ENCODE measurements around the gene OR52K2.

The OR52K2 gene

DNA sequence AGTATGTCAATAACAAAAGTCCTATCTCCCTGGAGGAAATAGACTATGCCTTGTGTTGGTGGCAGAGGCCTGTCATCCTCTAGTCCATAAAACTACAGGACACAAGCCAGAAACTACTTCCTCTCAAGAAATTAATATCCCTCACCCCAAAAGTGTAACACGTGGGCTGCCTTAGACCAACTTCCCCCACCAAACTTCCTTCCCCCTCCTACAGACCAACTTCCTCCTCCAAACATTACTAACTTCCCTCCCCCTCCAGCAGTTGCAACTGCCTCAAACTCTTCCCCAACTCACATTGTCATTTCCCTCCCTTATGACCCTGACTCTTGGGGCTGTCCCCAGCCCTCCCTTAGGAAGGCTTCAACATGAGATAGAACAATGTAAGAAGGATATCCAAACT lies 6.3 kb downstream of the OR52K2 start:
- TF ChIP-seq BACH2 (CRISPR knock-in tag; IDR thresholded peaks at IDR 0.05; ENCODE audit: borderline replicate concordance) (no peak), RARB (CRISPR knock-in tag; IDR thresholded peaks at IDR 0.05) (no peak), ZC3H10 (CRISPR knock-in tag; IDR thresholded peaks at IDR 0.05) (no peak)
- TF ChIP-seq, protein P1, sequence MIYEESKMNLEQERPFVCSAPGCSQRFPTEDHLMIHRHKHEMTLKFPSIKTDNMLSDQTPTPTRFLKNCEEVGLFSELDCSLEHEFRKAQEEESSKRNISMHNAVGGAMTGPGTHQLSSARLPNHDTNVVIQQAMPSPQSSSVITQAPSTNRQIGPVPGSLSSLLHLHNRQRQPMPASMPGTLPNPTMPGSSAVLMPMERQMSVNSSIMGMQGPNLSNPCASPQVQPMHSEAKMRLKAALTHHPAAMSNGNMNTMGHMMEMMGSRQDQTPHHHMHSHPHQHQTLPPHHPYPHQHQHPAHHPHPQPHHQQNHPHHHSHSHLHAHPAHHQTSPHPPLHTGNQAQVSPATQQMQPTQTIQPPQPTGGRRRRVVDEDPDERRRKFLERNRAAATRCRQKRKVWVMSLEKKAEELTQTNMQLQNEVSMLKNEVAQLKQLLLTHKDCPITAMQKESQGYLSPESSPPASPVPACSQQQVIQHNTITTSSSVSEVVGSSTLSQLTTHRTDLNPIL (CRISPR knock-in tag; IDR thresholded peaks at IDR 0.05; ENCODE audit: low read depth): no peak
- TF ChIP-seq, protein P2, sequence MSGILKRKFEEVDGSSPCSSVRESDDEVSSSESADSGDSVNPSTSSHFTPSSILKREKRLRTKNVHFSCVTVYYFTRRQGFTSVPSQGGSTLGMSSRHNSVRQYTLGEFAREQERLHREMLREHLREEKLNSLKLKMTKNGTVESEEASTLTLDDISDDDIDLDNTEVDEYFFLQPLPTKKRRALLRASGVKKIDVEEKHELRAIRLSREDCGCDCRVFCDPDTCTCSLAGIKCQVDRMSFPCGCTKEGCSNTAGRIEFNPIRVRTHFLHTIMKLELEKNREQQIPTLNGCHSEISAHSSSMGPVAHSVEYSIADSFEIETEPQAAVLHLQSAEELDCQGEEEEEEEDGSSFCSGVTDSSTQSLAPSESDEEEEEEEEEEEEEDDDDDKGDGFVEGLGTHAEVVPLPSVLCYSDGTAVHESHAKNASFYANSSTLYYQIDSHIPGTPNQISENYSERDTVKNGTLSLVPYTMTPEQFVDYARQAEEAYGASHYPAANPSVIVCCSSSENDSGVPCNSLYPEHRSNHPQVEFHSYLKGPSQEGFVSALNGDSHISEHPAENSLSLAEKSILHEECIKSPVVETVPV (CRISPR knock-in tag; IDR thresholded peaks at IDR 0.05): no peak
- no peak for ATAC-seq

DNA sequence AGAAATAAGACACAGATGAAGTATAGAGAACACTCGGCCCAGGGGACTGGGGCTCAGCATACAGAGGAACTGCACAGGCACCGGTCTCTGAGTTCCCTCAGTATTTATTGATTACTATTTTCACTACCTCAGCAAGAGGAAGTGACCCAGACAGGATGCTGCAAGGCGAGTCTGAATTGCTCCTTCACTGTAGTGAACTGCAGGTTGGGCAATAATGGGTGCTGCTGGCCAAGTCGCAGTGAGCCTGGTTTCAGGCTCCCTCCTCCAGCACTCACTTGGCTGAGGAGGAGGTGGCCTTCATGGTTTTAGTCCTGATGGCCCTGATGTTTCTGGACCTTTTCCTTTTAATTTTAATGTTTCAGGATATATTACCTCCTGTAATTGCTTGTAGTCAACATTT lies 10.4 kb downstream of the OR52K2 start:
- TF ChIP-seq GLIS3 (CRISPR knock-in tag; IDR thresholded peaks at IDR 0.05): no peak
- no peak for TF ChIP-seq CSDC2 (CRISPR knock-in tag; IDR thresholded peaks at IDR 0.05)
- TF ChIP-seq ZNF8 (CRISPR knock-in tag; IDR thresholded peaks at IDR 0.05): no peak
- TF ChIP-seq, protein P1 (CRISPR knock-in tag; IDR thresholded peaks at IDR 0.05; ENCODE audit: low read depth): no peak
- TF ChIP-seq, protein P3, sequence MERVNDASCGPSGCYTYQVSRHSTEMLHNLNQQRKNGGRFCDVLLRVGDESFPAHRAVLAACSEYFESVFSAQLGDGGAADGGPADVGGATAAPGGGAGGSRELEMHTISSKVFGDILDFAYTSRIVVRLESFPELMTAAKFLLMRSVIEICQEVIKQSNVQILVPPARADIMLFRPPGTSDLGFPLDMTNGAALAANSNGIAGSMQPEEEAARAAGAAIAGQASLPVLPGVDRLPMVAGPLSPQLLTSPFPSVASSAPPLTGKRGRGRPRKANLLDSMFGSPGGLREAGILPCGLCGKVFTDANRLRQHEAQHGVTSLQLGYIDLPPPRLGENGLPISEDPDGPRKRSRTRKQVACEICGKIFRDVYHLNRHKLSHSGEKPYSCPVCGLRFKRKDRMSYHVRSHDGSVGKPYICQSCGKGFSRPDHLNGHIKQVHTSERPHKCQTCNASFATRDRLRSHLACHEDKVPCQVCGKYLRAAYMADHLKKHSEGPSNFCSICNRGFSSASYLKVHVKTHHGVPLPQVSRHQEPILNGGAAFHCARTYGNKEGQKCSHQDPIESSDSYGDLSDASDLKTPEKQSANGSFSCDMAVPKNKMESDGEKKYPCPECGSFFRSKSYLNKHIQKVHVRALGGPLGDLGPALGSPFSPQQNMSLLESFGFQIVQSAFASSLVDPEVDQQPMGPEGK (CRISPR knock-in tag; IDR thresholded peaks at IDR 0.05; ENCODE audit: borderline replicate concordance): no peak
- TF ChIP-seq PPARA (CRISPR knock-in tag; IDR thresholded peaks at IDR 0.05; ENCODE audit: borderline replicate concordance): no peak
- ATAC-seq: no peak

DNA sequence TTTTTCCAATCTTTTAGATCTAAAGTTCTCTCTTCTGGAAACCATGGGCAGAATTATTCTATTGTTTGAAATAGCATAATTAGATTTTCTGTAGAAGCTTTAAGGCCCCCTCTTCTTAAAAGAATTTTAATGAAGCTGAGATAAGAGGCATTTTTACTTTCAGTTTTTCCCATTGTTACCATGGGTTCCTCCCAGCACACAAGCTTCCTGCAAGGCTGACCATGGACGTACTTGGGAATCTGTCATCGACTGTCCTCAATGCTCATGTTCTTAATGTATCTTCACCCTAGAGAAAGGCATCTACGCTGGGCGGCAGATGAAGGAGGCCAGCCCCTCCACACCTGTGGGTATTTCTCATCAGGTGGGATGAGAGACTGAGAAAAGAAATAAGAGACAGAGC lies 11.1 kb downstream of the OR52K2 start:
- no peak for ATAC-seq
- TF ChIP-seq, protein P1 (CRISPR knock-in tag; IDR thresholded peaks at IDR 0.05; ENCODE audit: low read depth): no peak
- TF ChIP-seq ZC3H10 (CRISPR knock-in tag; IDR thresholded peaks at IDR 0.05): no peak
- TF ChIP-seq OSR1 (CRISPR knock-in tag; IDR thresholded peaks at IDR 0.05): no peak
- TF ChIP-seq, protein P4, sequence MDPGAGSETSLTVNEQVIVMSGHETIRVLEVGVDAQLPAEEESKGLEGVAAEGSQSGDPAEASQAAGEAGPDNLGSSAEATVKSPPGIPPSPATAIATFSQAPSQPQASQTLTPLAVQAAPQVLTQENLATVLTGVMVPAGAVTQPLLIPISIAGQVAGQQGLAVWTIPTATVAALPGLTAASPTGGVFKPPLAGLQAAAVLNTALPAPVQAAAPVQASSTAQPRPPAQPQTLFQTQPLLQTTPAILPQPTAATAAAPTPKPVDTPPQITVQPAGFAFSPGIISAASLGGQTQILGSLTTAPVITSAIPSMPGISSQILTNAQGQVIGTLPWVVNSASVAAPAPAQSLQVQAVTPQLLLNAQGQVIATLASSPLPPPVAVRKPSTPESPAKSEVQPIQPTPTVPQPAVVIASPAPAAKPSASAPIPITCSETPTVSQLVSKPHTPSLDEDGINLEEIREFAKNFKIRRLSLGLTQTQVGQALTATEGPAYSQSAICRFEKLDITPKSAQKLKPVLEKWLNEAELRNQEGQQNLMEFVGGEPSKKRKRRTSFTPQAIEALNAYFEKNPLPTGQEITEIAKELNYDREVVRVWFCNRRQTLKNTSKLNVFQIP (CRISPR knock-in tag; IDR thresholded peaks at IDR 0.05; ENCODE audit: borderline replicate concordance, low read depth): no peak
- TF ChIP-seq ARNTL (CRISPR knock-in tag; IDR thresholded peaks at IDR 0.05; ENCODE audit: borderline replicate concordance, low read depth): no peak
- no peak for TF ChIP-seq ZNF70 (CRISPR knock-in tag; IDR thresholded peaks at IDR 0.05)
- TF ChIP-seq CSDC2 (CRISPR knock-in tag; IDR thresholded peaks at IDR 0.05): no peak
- no peak for TF ChIP-seq ZNF565 (CRISPR knock-in tag; conservative IDR thresholded peaks at IDR 0.05; ENCODE audit: low read depth)
- TF ChIP-seq, protein P2 (CRISPR knock-in tag; IDR thresholded peaks at IDR 0.05): no peak
- TF ChIP-seq TCF4 (CRISPR knock-in tag; IDR thresholded peaks at IDR 0.05; ENCODE audit: borderline replicate concordance): no peak
- TF ChIP-seq ZFP3 (CRISPR knock-in tag; IDR thresholded peaks at IDR 0.05): no peak
- TF ChIP-seq BACH2 (CRISPR knock-in tag; IDR thresholded peaks at IDR 0.05; ENCODE audit: borderline replicate concordance): no peak
- TF ChIP-seq ZFP30 (CRISPR knock-in tag; IDR thresholded peaks at IDR 0.05): no peak

Data from SK-N-SH treated with all-trans-retinoic acid at 6 μM for 48 hours (cell line).